A549 (cell line): ENCODE results near the gene COG8. TPM values are rescaled to one million over a fixed set of nuclear protein-coding genes. Genes with fewer than 3 reads are reported as not detected.
A peak's percentile ranks its signal among the peaks of the same experiment; 100 is the strongest.

Experiments used
- ATAC-seq, 2 experiments: fragments of 200-7000 bp in 1 of 2; fragments of >200 bp in 1 of 2; cut with Nextera tagmentation in 1 of 2; cut with Tn5 transposase in 1 of 2; 3 replicates each; pipeline versions ENCODE4 v1.8.0 to v1.9.1; 2018 to 2020; ENCODE audit warnings: mild to moderate bottlenecking in 1 of 2, moderate library complexity in 1 of 2
- CTCF ChIA-PET: fragments of 300-600 bp; sonication (Branson Sonifier 250); formaldehyde crosslinking; extraction: SDS; loops from one replicate; lab custom pipeline; 2021; ENCODE audit warnings: antibody characterized with exemption, inconsistent platforms; lab: Yijun Ruan, JAX
- POLR2A ChIA-PET: fragments of 350-600 bp; formaldehyde crosslinking; extraction: SDS; loops from one replicate; lab custom pipeline; 2021; ENCODE audit warnings: antibody characterized with exemption, inconsistent platforms; lab: Yijun Ruan, JAX
- DNase-seq, 2 experiments: peaks; one replicate each; pipeline versions ENCODE4 v3.0.0 to v3.0.0-alpha.2; 2011 to 2016; ENCODE audit warnings: low read depth in 1 of 2, low spot score in 1 of 2
- FAIRE-seq: peaks from 2 replicates; lab custom pipeline; 2011; peaks lifted over from hg19 to GRCh38; lab: Jason Lieb, UNC
- H3K27ac ChIP-seq, 2 experiments: fragments of >200 bp; sonication (Bioruptor Twin); formaldehyde crosslinking; 3 replicates each; pipeline ENCODE4 v1.5.1; 2016 to 2017
- H3K4me1 ChIP-seq: fragments of >200 bp; sonication (Bioruptor Twin); formaldehyde crosslinking; 3 replicates; pipeline ENCODE4 v1.6.1; 2016
- H3K4me2 ChIP-seq: fragments of >200 bp; sonication (Bioruptor Twin); formaldehyde crosslinking; 3 replicates; pipeline ENCODE4 v1.6.1; 2016
- H3K4me3 ChIP-seq: fragments of >200 bp; sonication (Bioruptor Twin); formaldehyde crosslinking; 3 replicates; pipeline ENCODE4 v1.5.1; 2016
- H3K9me3 ChIP-seq: fragments of >200 bp; sonication (Bioruptor Twin); formaldehyde crosslinking; 3 replicates; pipeline ENCODE4 v1.6.1; 2016
- ATOH8 ChIP-seq: fragments of 250-450 bp; sonication (Bioruptor Pico); IDR thresholded peaks from 2 replicates; pipeline ENCODE4 v1.5.0; 2020; ENCODE audit warnings: low read depth, mild to moderate bottlenecking, moderate library complexity
- BCL3 ChIP-seq: fragments of >200 bp; sonication (Bioruptor Twin); formaldehyde crosslinking; IDR thresholded peaks from 3 replicates; pipeline ENCODE4 v1.6.1; 2016
- BHLHE40 ChIP-seq: IDR thresholded peaks from 2 replicates; pipeline ENCODE4 v1.6.1; 2012; ENCODE audit warnings: low read depth, low read length, inconsistent platforms
- CEBPB ChIP-seq, 2 experiments: fragments of >200 bp in 1 of 2; sonication (Bioruptor Twin) in 1 of 2; formaldehyde crosslinking in 1 of 2; IDR thresholded peaks; 2 replicates each; pipeline ENCODE4 v1.6.1; 2012 to 2016
- CHD4 ChIP-seq: fragments of 200-600 bp; sonication (generic); IDR thresholded peaks from 2 replicates; pipeline ENCODE4 v1.6.1; 2016; ENCODE audit warnings: antibody characterized with exemption, mild to moderate bottlenecking, borderline replicate concordance
- EP300 ChIP-seq, 2 experiments: fragments of >200 bp; sonication (Bioruptor Twin); formaldehyde crosslinking; IDR thresholded peaks; 2 replicates in 1 of 2; 3 replicates in 1 of 2; pipeline ENCODE4 v1.6.1; 2016 to 2017
- FOSB ChIP-seq: fragments of 250-450 bp; sonication (Bioruptor Pico); IDR thresholded peaks from 2 replicates; pipeline ENCODE4 v1.5.0; 2020; ENCODE audit warnings: mild to moderate bottlenecking, moderate library complexity
- FOSL2 ChIP-seq, 2 experiments: fragments of 450-650 bp in 1 of 2; fragments of >200 bp in 1 of 2; sonication (Bioruptor Twin) in 1 of 2; formaldehyde crosslinking; IDR thresholded peaks; 2 replicates each; pipeline versions ENCODE4 v1.5.0 to v1.6.1; 2016 to 2020; ENCODE audit warnings: mild to moderate bottlenecking in 1 of 2, moderate library complexity in 1 of 2
- FOXS1 ChIP-seq: fragments of 250-450 bp; sonication (Bioruptor Pico); IDR thresholded peaks from 2 replicates; pipeline ENCODE4 v1.5.0; 2020; ENCODE audit warnings: mild to moderate bottlenecking, moderate library complexity
- GATA3 ChIP-seq: IDR thresholded peaks from 2 replicates; pipeline ENCODE4 v1.6.1; 2012; ENCODE audit warnings: borderline replicate concordance
- HDAC2 ChIP-seq: fragments of 200-600 bp; sonication (generic); IDR thresholded peaks from 2 replicates; pipeline ENCODE4 v1.6.1; 2016
- HOXB13 ChIP-seq: fragments of 250-450 bp; sonication (Bioruptor Pico); IDR thresholded peaks from 2 replicates; pipeline ENCODE4 v1.5.0; 2020; ENCODE audit warnings: low read depth, mild to moderate bottlenecking, moderate library complexity
- HOXB5 ChIP-seq: fragments of 250-450 bp; sonication (Bioruptor Pico); IDR thresholded peaks from 2 replicates; pipeline ENCODE4 v1.5.0; 2020; ENCODE audit warnings: mild to moderate bottlenecking, moderate library complexity
- JUN ChIP-seq, 2 experiments: fragments of >200 bp; sonication (Bioruptor Twin); formaldehyde crosslinking; IDR thresholded peaks; 2 replicates in 1 of 2; 3 replicates in 1 of 2; pipeline ENCODE4 v1.6.1; 2016 to 2017
- MYC ChIP-seq: IDR thresholded peaks from 2 replicates; pipeline ENCODE4 v1.6.1; 2012; ENCODE audit warnings: mild to moderate bottlenecking, inconsistent platforms, low read length, improper control_type of control experiment, borderline replicate concordance
- PBX3 ChIP-seq: IDR thresholded peaks from 2 replicates; pipeline ENCODE4 v1.6.1; 2012
- PHF8 ChIP-seq: fragments of 200-600 bp; sonication (generic); IDR thresholded peaks from 2 replicates; pipeline ENCODE4 v1.6.1; 2016; ENCODE audit warnings: low read depth, mild to moderate bottlenecking, antibody characterized with exemption, moderate library complexity, borderline replicate concordance
- RCOR1 ChIP-seq: fragments of 150-350 bp; IDR thresholded peaks from 2 replicates; pipeline ENCODE4 v1.6.1; 2014; ENCODE audit warnings: antibody characterized with exemption, low read length, low read depth
- RFX5 ChIP-seq: fragments of 450-650 bp; IDR thresholded peaks from 2 replicates; pipeline ENCODE4 v1.7.1; 2014; ENCODE audit warnings: antibody characterized with exemption, mild to moderate bottlenecking, moderate library complexity
- RNF2 ChIP-seq: fragments of 200-600 bp; sonication (generic); IDR thresholded peaks from 2 replicates; pipeline ENCODE4 v1.6.1; 2016; ENCODE audit warnings: low read depth, mild to moderate bottlenecking, antibody characterized with exemption, moderate library complexity, borderline replicate concordance
- TFCP2L1 ChIP-seq: fragments of 250-450 bp; sonication (Bioruptor Pico); IDR thresholded peaks from 2 replicates; pipeline ENCODE4 v1.5.0; 2021; ENCODE audit warnings: mild to moderate bottlenecking
- ZNF302 ChIP-seq: fragments of 250-450 bp; sonication (Bioruptor Pico); IDR thresholded peaks from 2 replicates; pipeline ENCODE4 v1.9.0; 2021; ENCODE audit warnings: inconsistent platforms, mild to moderate bottlenecking, moderate library complexity
- ZSCAN20 ChIP-seq: fragments of 250-450 bp; sonication (Bioruptor Pico); IDR thresholded peaks from 2 replicates; pipeline ENCODE4 v1.8.0; 2022; ENCODE audit warnings: mild to moderate bottlenecking, moderate library complexity
- WGBS: methylation state at CpG from one replicate; pipeline ENCODE4 v1.1.6; 2017; ENCODE audit errors: missing lambda C conversion rate; 5-methylcytosine and 5-hydroxymethylcytosine counted together
- polyA plus RNA-seq, 4 experiments: library from polyadenylated mRNA; depleted of rRNA in 3 of 4; stranded (reverse); fragments of >200 nt; fragmentation: RNase III in 1 of 4; extraction: RNeasy Plus Mini Kit Qiagen cat#74134 plus additional on column Dnase treatment in 1 of 4; gene quantifications; 2 replicates in 3 of 4; 3 replicates in 1 of 4; pipeline ENCODE4 v1.2.3, GENCODE V29; 2011 to 2017
- TF ChIP-seq, protein P1 (sequence below): fragments of >200 bp; sonication (Bioruptor Twin); formaldehyde crosslinking; IDR thresholded peaks from 2 replicates; pipeline ENCODE4 v1.6.1; 2016
- TF ChIP-seq, protein P2 (sequence below): fragments of >200 bp; sonication (Bioruptor Twin); formaldehyde crosslinking; IDR thresholded peaks from 3 replicates; pipeline ENCODE4 v1.5.1; 2016
- TF ChIP-seq, protein P3 (sequence below): fragments of 250-450 bp; sonication (Bioruptor Pico); IDR thresholded peaks from 2 replicates; pipeline ENCODE4 v1.5.0; 2021; ENCODE audit warnings: mild to moderate bottlenecking, moderate library complexity, borderline replicate concordance

Gene COG8
- polyA plus RNA-seq, 2 of the 4 experiments (the other 2 are of a cell fraction) = 21.4 to 24.3 TPM

- Histone ChIP-seq H3K9me3 (no peaks in the 10 kb centered on the region), H3K4me3 (no peak overlapping the region), H3K4me1 (peaks cover 17% of the 10 kb centered on the region; the same call in 1 of the 3 replicates), H3K4me2 (no peak overlapping the region), H3K27ac (no peak overlapping the region)
- FAIRE-seq (no peak), DNase-seq (no peak), ATAC-seq (no peak)
- POLR2A ChIA-PET = no interaction called here
- no peak for TF ChIP-seq RNF2
- TF ChIP-seq, protein P1, sequence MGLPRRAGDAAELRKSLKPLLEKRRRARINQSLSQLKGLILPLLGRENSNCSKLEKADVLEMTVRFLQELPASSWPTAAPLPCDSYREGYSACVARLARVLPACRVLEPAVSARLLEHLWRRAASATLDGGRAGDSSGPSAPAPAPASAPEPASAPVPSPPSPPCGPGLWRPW = no peak
- no peak for TF ChIP-seq HOXB13 (CRISPR knock-in tag)
- no peak for TF ChIP-seq ZSCAN20 (CRISPR knock-in tag)
- no peak for TF ChIP-seq FOSL2 (IDR thresholded peaks at IDR 0.05)
- TF ChIP-seq FOSL2 (CRISPR knock-in tag; IDR thresholded peaks at IDR 0.05) = no peak
- TF ChIP-seq, protein P2, sequence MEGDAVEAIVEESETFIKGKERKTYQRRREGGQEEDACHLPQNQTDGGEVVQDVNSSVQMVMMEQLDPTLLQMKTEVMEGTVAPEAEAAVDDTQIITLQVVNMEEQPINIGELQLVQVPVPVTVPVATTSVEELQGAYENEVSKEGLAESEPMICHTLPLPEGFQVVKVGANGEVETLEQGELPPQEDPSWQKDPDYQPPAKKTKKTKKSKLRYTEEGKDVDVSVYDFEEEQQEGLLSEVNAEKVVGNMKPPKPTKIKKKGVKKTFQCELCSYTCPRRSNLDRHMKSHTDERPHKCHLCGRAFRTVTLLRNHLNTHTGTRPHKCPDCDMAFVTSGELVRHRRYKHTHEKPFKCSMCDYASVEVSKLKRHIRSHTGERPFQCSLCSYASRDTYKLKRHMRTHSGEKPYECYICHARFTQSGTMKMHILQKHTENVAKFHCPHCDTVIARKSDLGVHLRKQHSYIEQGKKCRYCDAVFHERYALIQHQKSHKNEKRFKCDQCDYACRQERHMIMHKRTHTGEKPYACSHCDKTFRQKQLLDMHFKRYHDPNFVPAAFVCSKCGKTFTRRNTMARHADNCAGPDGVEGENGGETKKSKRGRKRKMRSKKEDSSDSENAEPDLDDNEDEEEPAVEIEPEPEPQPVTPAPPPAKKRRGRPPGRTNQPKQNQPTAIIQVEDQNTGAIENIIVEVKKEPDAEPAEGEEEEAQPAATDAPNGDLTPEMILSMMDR = no peak
- TF ChIP-seq RCOR1 = no peak
- no peak for TF ChIP-seq ZNF302 (CRISPR knock-in tag)
- TF ChIP-seq ATOH8 (CRISPR knock-in tag) = no peak
- TF ChIP-seq, protein P3, sequence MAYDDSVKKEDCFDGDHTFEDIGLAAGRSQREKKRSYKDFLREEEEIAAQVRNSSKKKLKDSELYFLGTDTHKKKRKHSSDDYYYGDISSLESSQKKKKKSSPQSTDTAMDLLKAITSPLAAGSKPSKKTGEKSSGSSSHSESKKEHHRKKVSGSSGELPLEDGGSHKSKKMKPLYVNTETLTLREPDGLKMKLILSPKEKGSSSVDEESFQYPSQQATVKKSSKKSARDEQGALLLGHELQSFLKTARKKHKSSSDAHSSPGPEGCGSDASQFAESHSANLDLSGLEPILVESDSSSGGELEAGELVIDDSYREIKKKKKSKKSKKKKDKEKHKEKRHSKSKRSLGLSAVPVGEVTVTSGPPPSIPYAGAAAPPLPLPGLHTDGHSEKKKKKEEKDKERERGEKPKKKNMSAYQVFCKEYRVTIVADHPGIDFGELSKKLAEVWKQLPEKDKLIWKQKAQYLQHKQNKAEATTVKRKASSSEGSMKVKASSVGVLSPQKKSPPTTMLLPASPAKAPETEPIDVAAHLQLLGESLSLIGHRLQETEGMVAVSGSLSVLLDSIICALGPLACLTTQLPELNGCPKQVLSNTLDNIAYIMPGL (CRISPR knock-in tag) = no peak
- no peak for TF ChIP-seq FOXS1 (CRISPR knock-in tag)
- WGBS = 95% methylated on average over 9 of the region's 9 CpGs
- CTCF ChIA-PET = interaction anchor here (1.2 to 5.0 kb wide), 3 partner anchors 8 to 24 kb away, joined by 3 to 44 read pairs (median 6); partner anchors contain the start of gene PDF
Measured at GRCh38 chr16:69334696-69335095, 4.7 kb downstream of the COG8 start.

GRCh38 chr16:69330286-69331109, 8.9 kb downstream of the COG8 start, which contains the start of gene PDF:
TSS of gene PDF (minus strand) at chr16:69330588. CDS start at chr16:69330570, 18 bp downstream.
- Histone ChIP-seq H3K27ac (peak within 1 kb of the TSS; percentile 93 to 94), H3K9me3 (no peaks in the 10 kb centered on the region), H3K4me1 (peaks cover 39% of the 10 kb centered on the region), H3K4me3 (peak within 1 kb of the TSS; percentile 76), H3K4me2 (peak within 1 kb of the TSS; percentile 99)
- CTCF ChIA-PET = interaction anchor here (0.7 to 8.9 kb wide), 6 partner anchors 7 to 180 kb away, joined by 3 to 44 read pairs (median 5); partner anchors contain the start of genes COG8, NIP7 and TMED6
- 0% methylated on average over 11 of the region's 93 CpGs for WGBS
- POLR2A ChIA-PET = interaction anchor here (0.5 to 1.8 kb wide), 3 partner anchors 12 to 191 kb away, joined by 4 to 7 read pairs (median 5); no protein-coding TSS in a partner anchor
- FAIRE-seq (no peak), ATAC-seq (peak; percentile 94 to 95), DNase-seq (peak; percentile 93 to 94)
- TF ChIP-seq HOXB5 (CRISPR knock-in tag) (0 out of 2 replicates have a peak, but pooled peaks have one; percentile 27), BCL3 (peak; percentile 94; the same call in 2 of the 3 replicates), ZSCAN20 (CRISPR knock-in tag) (no peak), TFCP2L1 (CRISPR knock-in tag) (peak; percentile 90; the same call in 1 of the 2 replicates), MYC (0 out of 2 replicates have a peak, but pooled peaks have one; percentile 32), CHD4 (no peak), RFX5 (0 out of 2 replicates have a peak, but pooled peaks have one; percentile 21), PHF8 (peak; percentile 23; the same call in 1 of the 2 replicates), FOSB (CRISPR knock-in tag) (no peak), EP300 (IDR thresholded peaks at IDR 0.05) (no peak), FOSL2 (IDR thresholded peaks at IDR 0.05) (no peak), FOSL2 (CRISPR knock-in tag; IDR thresholded peaks at IDR 0.05) (no peak), ZNF302 (CRISPR knock-in tag) (no peak), CEBPB (IDR thresholded peaks at IDR 0.05) (no peak), PBX3 (peak; percentile 85), BHLHE40 (no peak), JUN (IDR thresholded peaks at IDR 0.05) (peak; percentile 61 to 96; a peak in 4 of 5 replicates), GATA3 (peak; percentile 62), HDAC2 (no peak)
